ENCODE measurements around the gene CXCR1.
A peak's percentile ranks its signal among the peaks of the same experiment; 100 is the strongest.
"Not testable (repeated sequence)": the region's sequence is repeated elsewhere in the genome, so short reads cannot be mapped to it uniquely, and the experiment has no call there.

The CXCR1 gene

GRCh38 chr2:218166791-218167190, at the start of gene CXCR1:
Gene CXCR1, minus strand, starts transcription at chr2:218166962. Its CDS starts 1,751 bp downstream, at chr2:218165211.
- DNase-seq: peak; percentile 27

- DNase-seq: no peak
These were observed 49.5 kb upstream of the CXCR1 start for GRCh38 chr2:218216336-218216673.

- DNase-seq: no peak
These were observed 47.4 kb upstream of the CXCR1 start for GRCh38 chr2:218214116-218214515.

- DNase-seq: no peak
These were observed 42.3 kb upstream of the CXCR1 start for GRCh38 chr2:218209078-218209477.

GRCh38 chr2:218202266-218202665, 35.5 kb upstream of the CXCR1 start:
- no peak for DNase-seq

- DNase-seq: no peak
These were observed 30.2 kb upstream of the CXCR1 start for GRCh38 chr2:218196974-218197373.

- DNase-seq: no peak
These were observed 28.1 kb upstream of the CXCR1 start for GRCh38 chr2:218194880-218195279.

- no peak for DNase-seq
These were observed 26.9 kb upstream of the CXCR1 start for GRCh38 chr2:218193701-218194100.

- no peak for DNase-seq
These were observed 26.2 kb upstream of the CXCR1 start for GRCh38 chr2:218192902-218193430.

GRCh38 chr2:218188528-218188927, 21.8 kb upstream of the CXCR1 start:
- DNase-seq: no peak

GRCh38 chr2:218187296-218188015, 20.7 kb upstream of the CXCR1 start:
- no peak for DNase-seq

GRCh38 chr2:218186876-218187275, 20.1 kb upstream of the CXCR1 start:
- no peak for DNase-seq

- peak; percentile 70 for DNase-seq
These were observed 19.6 kb upstream of the CXCR1 start for GRCh38 chr2:218186355-218186766.

- DNase-seq: no peak
These were observed 17.6 kb upstream of the CXCR1 start for GRCh38 chr2:218184331-218184730.

GRCh38 chr2:218180467-218181114, 13.8 kb upstream of the CXCR1 start:
- no peak for DNase-seq

GRCh38 chr2:218179782-218180181, 13.0 kb upstream of the CXCR1 start:
- DNase-seq: no peak

GRCh38 chr2:218172845-218173244, 6.1 kb upstream of the CXCR1 start:
- DNase-seq: no peak

- not testable (repeated sequence) for DNase-seq
These were observed 5.0 kb upstream of the CXCR1 start for GRCh38 chr2:218171744-218172143.

- no peak for DNase-seq
These were observed 3.2 kb upstream of the CXCR1 start for GRCh38 chr2:218169757-218170546.

- DNase-seq: peak; percentile 76
These were observed 2.1 kb upstream of the CXCR1 start for GRCh38 chr2:218168635-218169462.

- no peak for DNase-seq
These were observed 1.3 kb upstream of the CXCR1 start for GRCh38 chr2:218168016-218168415.

- no peak for DNase-seq
These were observed 3.9 kb downstream of the CXCR1 start for GRCh38 chr2:218162814-218163213.

GRCh38 chr2:218161644-218162043, 5.1 kb downstream of the CXCR1 start:
- DNase-seq: no peak

Data from activated CD8-positive, alpha-beta memory T cell treated with anti-CD3 and anti-CD28 coated beads, Interleukin-2, amount 50 U/mL, for 4 hours (primary cell).